ENCODE data around the gene JAKMIP3.

The JAKMIP3 gene

DNA sequence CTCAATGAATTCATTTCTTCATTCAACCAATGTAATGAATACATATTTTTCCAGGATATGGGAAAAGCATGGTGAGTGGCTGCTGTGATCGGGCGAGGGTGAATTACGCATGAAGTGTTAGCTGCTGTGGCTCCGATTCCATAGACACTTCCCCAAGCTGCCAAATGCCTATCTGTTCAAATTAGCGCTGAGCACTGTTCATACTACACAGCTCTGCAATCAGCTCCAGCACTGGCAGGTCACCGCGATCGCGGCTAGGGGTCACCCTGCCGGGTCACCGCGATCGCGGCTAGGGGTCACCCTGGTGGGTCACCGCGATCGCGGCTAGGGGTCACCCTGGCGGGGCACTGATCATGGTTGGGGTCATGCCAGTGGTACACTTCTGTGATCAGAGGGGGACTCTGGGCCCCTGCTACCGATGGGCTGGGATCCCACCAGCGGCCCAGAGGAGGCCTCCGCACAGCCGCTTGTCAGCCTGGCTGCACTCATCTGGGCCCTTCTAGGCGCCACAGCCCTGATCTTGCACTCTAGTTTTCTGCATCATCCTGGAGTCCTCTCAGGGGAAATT, 49.3 kb downstream of the JAKMIP3 start:
- Histone ChIP-seq H3K4me1 (ENCODE audit: insufficient read depth, low read length) (no peaks in the 10 kb centered on the region), H3K9me3 (ENCODE audit: insufficient read depth, low read length, severe bottlenecking) (no peaks in the 10 kb centered on the region), H2AFZ (ENCODE audit: low read depth, low read length) (no peak overlapping the region), H3K4me3 (ENCODE audit: low read depth in 1 of 2, low read length in 2 of 2) (no peak overlapping the region), H3K9ac (ENCODE audit: low read depth, low read length) (no peak overlapping the region), H3K36me3 (ENCODE audit: insufficient read depth, low read length) (no peaks in the 10 kb centered on the region), H4K20me1 (ENCODE audit: insufficient read depth, low read length) (peaks cover 3% of the 10 kb centered on the region; the same call in 1 of the 2 replicates), H3K79me2 (ENCODE audit: insufficient read depth, low read length) (no peaks in the 10 kb centered on the region), H3K4me2 (ENCODE audit: insufficient read depth, low read length) (no peak overlapping the region), H3K27me3 (ENCODE audit: insufficient read depth, low read length, poor library complexity) (peaks cover 6% of the 10 kb centered on the region), H3K27ac (ENCODE audit: low read length) (no peak overlapping the region)
- ATAC-seq (ENCODE audit: insufficient read depth, low read depth): no peak
- TF ChIP-seq EZH2 (IDR thresholded peaks at IDR 0.05; ENCODE audit: borderline replicate concordance, low read depth, low read length, severe bottlenecking) (no peak), CTCF (IDR thresholded peaks at IDR 0.05; ENCODE audit: borderline replicate concordance, extremely low read depth, low read length, poor library complexity, severe bottlenecking) (no peak)
- DNase-seq: no peak
